Keratinocyte (primary cell): ENCODE data around the gene ALG14.

Experiments
- EZH2 ChIP-seq: IDR thresholded peaks from one replicate; pipeline ENCODE4 v1.6.1; 2012; ENCODE audit warnings: inconsistent platforms, mild to moderate bottlenecking, low read length, moderate library complexity
- TF ChIP-seq, protein P1 (sequence below), 3 experiments: IDR thresholded peaks in 1 of 3; conservative IDR thresholded peaks in 1 of 3; optimal IDR thresholded peaks in 1 of 3; 2 replicates in 2 of 3; 3 replicates in 1 of 3; pipeline versions ENCODE3 to v1.5.1; 2011; ENCODE audit warnings: low read length in 3 of 3, mild to moderate bottlenecking in 3 of 3, moderate library complexity in 2 of 3, control low read depth in 1 of 3, inconsistent platforms in 1 of 3; ENCODE audit not compliant: insufficient read depth in 2 of 3; ENCODE audit errors: extremely low read depth in 1 of 3

DNA sequence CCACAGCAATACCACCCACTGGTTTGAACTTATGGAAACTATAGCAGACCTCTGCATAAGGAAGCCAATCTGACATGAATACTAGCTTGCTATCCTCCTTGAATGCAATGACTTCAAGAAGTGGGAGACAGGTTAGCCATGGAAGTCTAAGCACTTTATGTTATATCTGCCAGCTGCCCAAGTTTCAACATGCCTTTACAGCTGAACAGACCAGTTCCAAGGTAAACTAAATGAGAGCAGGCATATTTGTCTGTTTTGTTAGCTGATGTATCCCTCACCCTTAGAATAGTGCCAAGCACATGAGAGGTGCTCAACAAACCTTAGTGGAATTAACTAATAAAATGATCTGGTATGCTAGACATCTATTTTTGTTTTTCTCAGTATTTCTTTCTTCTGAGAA is 65.1 kb downstream of the ALG14 start:
- TF ChIP-seq, protein P1, sequence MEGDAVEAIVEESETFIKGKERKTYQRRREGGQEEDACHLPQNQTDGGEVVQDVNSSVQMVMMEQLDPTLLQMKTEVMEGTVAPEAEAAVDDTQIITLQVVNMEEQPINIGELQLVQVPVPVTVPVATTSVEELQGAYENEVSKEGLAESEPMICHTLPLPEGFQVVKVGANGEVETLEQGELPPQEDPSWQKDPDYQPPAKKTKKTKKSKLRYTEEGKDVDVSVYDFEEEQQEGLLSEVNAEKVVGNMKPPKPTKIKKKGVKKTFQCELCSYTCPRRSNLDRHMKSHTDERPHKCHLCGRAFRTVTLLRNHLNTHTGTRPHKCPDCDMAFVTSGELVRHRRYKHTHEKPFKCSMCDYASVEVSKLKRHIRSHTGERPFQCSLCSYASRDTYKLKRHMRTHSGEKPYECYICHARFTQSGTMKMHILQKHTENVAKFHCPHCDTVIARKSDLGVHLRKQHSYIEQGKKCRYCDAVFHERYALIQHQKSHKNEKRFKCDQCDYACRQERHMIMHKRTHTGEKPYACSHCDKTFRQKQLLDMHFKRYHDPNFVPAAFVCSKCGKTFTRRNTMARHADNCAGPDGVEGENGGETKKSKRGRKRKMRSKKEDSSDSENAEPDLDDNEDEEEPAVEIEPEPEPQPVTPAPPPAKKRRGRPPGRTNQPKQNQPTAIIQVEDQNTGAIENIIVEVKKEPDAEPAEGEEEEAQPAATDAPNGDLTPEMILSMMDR (optimal IDR thresholded peaks at IDR 0.05 in 1 of 3, IDR thresholded peaks at IDR 0.05 in 1 of 3, conservative IDR thresholded peaks at IDR 0.05 in 1 of 3; ENCODE audit: extremely low read depth in 1 of 3, insufficient read depth in 2 of 3, low read length in 3 of 3): no peak
- TF ChIP-seq EZH2: no peak
